Cerebellar nuclear complex (tissue), 1 donor: ENCODE results near the gene ADI1.
A peak's percentile ranks its signal among the peaks of the same experiment; 100 is the strongest.

ENCODE experiments used
- DNase-seq, 2 experiments: peaks; one replicate each; lab custom pipeline; 2025; lab: John Stamatoyannopoulos, UW

Gene ADI1, protein sequence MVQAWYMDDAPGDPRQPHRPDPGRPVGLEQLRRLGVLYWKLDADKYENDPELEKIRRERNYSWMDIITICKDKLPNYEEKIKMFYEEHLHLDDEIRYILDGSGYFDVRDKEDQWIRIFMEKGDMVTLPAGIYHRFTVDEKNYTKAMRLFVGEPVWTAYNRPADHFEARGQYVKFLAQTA

DNA sequence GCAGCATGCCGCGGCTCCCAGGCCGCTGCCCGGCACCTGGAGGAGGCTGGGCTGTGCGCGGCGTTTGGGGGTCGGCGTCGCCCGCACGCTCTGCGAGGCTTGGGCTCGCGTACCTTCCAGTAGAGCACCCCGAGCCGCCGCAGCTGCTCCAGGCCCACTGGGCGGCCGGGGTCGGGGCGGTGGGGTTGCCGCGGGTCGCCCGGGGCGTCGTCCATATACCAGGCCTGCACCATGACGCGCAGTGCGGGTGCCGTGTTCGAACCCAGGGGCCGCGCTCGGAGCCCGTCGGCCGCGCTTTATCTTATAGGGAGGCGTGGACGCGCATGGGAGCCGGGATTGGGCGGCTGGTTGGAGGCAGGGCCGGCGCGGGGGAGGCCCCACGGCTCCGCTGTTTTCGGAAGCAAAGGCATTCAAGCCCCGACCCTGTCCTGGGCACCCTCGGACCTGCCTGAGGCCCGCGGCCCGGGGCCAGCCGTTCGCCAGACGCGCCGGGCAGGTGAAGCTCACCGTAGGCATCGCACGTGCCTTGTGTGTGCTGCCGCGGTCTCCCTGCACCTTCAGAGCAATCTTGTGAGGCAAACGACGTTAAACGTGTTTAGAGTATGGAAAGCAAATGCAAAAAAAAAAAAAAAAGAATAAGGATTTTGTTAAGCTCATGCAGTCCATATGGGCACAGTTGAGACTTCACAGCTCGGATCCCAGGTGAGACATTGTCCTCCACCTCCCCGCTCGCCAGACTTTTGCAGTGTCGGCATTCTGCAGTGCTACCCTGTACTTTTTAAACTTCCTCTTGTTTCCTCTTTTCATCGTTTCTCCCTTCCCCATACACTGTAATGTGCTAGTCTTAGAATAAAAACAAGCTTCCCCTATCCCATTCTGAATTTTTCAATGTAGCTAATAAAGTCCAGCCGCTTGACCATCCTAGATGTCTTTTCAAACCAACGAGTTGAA lies at the start of gene ADI1:
Gene ADI1 (minus strand): TSS at position 277 of the 951 bp plus-strand sequence. CDS start 44 bp downstream, at position 233.
- peak in 1 of 2 experiments; percentile 12 for DNase-seq

DNA sequence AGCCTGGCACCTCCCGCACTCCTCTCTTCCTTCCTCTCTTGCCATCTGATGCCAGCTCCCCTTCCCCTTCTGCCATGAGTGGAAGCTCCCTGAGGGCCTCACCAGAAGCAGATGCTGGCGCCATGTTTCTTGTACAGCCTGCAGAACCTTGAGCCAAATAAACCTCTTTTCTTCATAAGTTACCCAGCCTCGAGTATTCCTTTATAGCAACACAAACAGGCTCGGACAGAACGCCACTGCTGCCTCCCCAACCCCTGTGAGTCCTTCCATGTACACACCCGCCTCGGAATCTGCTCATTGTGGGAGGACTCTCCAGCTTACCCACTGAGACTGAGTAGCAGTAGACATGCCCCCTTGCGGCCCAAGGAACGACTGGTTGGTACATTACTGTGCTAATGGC lies 47.5 kb upstream of the ADI1 start:
- DNase-seq: no peak

DNA sequence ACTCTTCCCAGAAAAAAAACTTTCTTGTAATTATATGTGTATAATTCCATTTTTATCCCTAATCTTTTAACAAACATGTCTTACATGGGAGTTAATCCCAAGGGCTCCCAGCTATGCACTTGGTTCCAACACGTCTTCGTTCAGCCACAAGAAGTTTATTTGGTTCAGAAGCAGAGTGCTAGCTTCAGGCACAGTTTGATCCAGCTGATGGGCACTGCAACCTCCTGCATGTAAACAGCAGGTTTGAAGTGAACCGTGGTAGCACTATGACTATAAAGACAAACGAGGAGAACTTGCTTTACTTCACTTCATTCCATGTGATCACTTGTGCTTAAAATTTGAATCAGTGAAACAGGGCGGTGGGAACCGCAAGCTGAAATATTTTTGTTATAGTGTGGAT lies 45.8 kb upstream of the ADI1 start:
- DNase-seq: no peak

DNA sequence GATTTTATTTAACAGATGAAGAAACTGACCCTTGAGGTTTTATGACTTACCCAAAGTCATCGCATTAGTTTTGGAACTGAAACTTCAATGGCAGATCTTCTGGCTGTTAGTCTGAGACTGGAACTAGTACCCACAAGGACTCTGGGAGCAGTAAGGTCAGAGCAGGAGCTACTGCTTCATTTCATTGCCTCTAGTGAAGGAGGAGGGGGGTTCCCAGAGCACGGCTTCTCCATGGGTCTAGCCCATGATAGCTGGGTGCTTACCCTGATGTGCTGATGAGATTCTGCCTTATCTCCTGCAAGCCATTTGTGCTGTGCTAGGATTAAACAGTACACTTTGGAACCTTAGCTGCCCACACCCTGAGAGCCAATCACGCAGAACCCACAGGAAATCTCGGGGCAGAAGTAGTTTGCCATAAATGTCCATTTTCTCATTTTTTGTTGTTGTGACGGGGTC lies 44.2 kb upstream of the ADI1 start:
- no peak for DNase-seq

DNA sequence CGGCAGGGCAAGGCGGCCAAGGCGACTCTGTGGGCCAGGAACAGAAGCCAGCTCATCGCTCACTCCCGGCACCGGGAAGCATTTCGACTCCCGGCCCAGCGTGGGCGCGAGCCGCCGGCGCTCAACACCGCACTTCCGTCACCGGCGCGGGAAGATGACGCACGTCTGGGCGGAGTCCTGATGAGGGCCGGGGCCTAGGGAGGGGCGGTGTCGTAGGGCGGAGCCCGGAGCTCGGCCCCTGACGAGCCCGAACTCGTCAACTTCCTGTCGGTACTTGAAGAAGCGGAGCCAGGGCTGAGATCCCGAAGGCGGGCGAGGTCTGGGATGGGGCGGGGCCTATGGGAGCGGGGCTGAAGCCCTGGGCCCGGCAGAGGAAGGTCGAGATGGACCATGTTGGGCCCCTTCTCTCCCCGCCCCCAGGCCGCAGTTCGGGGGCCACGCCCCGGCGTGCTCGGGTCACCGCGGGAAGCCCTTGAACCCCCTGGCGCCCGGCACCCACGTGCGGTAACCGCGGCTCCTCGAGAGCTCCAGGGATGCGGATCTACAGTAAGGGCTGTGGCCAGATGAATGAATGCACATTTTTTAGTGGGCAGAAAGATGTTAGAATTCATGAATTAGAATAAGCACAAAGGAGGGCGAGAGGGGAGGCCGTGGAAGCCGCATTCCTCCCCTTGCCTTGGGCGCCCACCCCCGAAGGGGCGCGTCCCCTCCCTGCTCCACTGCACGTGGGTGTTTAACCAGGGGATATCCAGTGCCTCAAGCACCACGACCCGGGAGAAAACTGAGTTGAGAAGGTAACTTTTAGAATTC lies 39.1 kb upstream of the ADI1 start, which contains the start of gene RNASEH1:
Gene RNASEH1 (minus strand): TSS at position 129 of the 810 bp plus-strand sequence. CDS start 73 bp downstream, at position 56.
- DNase-seq: peak; percentile 54 to 82

DNA sequence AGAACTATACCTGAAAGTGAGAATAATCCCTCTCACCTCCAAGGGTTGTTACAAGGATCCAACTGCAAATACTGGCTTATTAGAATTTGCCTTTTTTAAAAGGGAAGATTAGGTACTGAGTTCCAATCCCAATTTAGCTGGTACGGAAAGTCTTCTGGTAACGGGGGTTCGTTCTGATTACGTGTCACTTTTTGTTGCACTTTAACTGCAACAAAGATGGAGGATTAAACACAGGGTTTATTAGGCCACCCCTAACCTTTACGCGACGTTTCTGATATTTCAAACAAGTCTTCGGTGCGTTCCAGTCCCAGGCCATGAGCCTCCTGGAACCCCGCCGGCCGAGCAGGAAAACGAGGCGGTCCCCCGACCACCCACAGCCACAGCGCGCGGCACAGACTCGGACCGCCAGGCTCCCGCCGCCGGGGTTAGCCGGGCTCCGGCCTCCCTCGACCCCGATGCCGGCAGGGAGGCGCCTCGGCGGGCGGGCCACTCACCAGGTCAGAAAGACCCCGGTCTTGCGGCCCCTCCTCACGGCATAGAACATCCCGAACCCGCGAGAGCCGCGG lies 38.4 kb upstream of the ADI1 start:
- DNase-seq: no peak

DNA sequence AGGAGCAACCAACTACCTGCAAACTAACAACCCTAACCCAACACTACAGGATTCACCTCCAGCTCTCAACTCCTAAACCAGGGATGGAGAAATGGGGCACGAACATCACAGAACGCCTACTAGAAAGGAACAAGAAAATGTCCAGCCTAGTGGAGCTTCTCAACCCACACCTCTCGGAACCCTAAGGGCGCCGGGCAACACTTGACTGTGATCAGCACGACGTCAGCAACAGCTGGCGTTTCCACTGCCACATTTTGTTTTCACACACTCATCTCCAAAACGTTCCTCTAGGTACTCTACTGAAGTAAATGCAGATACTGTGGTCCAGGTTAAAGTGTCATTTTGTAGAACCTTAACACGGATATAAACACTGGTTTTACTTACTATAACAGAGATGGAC lies 34.6 kb upstream of the ADI1 start:
- no peak for DNase-seq

DNA sequence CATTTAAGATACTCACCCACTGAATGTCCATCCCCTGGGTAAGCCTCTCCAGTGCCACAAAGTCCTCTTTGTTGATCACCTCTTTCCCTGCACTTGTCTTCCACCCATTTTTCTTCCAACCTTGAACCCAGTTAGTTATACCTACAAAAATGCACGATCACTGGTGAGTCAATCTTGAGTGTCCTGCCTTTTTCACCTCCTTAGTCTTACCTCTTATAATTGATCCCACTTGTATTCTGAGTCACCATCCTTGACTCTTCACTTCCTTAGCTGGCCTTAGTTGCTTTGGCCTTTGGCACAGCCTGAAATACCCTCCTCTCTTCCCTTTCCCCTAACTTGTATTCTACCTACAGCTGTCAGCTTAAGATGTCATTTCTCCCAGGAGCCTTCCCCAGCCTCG lies 28.6 kb upstream of the ADI1 start:
- DNase-seq: no peak

DNA sequence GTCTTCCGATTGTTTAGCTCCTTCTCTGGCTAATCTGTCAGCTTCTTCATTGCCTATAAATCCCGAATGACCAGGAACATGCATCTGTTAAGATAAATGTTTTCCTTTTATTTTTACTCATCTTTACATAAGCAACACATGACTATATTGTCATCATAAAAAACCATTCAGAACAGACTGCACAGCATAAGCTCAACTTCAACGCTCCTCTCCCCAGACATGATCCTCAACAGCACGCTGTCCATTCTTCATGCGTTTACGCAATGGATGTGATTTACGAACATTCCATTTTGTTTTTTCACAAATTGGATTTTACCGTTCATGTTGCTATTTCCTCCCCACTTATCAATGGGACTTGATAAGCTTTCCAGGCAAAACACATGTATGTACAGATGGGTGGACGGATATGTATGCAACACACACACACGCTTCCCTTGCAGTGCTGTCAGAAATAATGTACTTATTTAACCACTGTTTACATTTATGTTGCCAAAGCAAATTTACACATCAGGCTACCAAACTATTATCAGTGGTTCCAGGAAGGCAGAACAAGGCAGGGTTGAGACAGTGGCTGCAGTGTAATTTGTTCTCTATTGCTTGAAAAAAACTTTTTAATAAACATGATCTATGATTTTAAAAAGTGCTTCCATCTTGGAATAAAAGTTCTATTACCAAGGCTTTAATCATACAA lies 26.6 kb upstream of the ADI1 start:
- no peak for DNase-seq

DNA sequence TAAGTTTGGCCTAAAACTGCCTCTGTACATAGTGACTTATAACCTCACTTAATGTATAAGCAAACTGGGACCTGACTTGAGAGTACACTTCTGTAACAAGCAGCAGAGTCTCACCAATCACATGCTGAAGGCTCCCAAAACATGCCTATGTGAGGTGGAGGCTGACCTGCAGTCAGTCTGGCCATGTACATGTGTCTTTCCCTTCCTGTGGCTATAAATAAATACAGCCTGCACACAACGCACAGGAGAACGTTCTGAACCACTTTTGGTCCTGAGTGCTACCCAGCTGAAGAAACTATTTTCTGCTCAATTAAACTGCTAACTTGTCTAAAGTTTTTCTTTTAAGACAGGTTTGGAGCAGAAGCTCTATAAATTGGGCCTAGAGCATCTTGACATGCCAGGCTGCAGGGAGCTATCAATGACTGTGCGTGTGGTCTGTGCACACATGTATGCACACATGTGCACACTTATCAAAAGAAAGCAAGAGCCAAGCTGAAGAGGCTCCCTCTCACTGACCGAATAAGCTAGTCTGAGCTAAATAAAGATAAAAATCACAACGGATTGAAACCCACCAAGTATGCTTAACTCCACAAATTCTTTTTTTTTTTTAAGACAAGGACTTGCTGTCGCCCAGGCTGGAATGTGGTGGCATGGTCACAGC lies 23.8 kb upstream of the ADI1 start:
- no peak for DNase-seq

DNA sequence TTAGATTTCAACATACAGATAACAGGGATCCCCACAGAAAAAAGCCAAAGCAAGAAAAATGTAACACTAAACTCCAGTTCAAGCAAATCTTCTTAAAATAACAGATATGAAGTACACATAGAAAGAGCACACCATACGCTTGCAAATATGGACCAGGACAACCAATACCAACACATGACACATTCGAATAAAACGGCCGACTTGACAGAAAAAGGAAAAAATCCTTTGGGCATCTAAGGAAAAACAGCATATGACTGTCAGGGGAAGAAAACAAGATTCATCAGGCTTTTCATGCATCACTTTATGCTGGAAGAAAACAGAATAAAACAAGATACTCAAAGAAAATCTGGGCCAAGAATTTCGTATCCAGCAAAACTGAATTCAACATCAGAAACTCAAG lies 22.8 kb upstream of the ADI1 start:
- DNase-seq: no peak

DNA sequence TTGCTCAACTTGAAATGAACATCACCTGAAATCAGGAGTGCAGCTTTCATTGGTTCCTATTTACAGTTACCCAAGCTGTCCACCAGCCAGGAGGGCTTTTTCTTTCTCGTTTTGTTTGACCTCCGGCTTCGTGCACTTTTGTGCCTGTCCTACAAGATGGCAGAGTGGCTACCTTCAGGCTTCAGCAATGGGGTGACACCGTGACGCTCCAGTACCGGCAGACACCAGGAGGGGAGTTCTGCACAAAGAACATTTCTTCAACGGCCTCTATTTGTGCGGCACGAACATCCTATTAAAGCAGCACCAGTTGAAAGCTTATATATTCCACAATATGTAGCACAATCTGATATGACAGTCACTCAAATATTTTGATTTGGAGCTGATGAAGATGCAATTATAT lies 20.5 kb upstream of the ADI1 start:
- no peak for DNase-seq

DNA sequence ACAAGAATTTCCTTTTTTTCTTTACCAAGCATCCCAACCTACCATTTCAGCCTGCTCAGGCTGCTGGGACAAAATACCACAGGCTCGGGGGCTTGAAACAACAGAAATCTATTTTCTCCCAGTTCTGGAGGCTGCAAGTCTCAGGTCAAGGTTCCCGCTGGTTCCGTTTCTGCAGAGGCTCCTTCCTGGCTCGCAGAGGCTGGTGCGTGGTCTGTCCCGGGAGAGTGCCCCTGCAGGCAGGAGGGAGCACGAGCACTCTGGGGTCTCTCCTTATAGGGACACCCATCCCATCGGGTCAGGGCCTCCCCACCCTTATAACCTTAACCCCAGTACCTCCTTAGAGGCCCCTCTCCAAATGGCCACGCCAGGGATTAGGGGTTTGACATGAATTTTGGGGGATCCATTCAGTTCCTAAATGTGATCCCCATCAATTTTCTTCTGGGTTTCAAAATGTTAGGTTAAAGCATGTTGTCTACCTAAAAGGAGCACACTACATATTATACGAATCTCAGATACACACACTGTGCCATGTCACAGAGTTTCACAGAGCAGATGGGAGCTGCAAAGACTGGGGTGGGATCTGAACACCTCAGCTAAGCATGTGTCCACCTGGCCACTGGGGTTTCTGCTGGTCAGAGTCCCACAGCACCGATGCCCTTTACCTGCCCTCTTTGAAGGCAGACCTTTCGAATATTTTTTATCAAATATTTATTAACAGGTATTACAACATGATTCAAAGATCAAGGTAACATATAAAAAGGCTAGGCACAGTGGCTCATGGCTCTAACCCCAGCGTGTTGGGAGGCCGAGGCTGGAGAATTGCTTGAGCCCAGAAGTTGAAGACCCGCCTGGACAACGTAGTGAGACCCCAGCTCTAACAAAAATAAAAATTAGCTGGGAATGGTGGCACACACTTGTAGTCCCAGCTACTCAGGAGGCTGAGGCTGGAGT lies 17.6 kb upstream of the ADI1 start:
- DNase-seq: no peak

DNA sequence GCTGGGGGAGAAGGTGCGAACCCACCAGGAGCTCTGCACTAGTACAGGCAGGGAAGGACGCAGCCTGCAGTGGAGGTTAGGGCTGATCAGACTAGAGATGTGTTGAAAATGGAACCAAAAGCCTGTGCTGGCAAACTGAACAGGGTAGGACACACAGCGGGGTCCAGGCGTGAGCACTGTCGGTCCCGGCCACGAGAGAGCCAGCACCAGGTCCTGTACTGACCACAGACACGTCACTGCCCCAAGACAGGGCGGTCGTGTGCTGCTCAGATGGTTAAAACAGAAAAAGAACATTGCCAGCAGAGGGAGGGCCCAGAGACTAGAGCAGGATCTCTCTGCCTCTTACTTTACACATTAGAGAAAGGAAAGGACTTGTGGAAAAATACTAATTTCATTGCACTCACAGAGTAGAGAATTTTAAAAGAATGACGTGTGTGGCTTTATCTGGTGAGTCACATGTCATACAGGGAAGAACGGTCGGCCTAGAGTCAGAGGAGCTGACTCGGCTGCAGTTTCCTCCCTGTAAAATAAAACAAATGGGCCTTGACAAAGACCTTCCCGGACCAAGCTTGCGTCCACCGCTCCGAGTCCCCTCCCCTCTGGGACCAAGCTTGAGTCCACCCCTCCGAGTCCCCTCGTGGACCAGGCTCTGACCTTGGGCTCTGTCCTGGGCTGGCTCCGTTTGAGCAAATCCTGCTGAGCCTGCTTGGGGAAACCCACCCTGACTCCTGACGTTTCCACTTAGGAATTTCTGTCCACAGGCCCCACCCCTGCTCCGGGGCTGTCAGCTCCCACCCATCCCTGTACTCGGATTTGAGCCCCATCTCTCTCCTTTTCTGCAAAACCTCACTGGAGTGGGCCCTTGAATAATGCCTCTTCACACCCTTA lies 16.7 kb upstream of the ADI1 start:
- no peak for DNase-seq

DNA sequence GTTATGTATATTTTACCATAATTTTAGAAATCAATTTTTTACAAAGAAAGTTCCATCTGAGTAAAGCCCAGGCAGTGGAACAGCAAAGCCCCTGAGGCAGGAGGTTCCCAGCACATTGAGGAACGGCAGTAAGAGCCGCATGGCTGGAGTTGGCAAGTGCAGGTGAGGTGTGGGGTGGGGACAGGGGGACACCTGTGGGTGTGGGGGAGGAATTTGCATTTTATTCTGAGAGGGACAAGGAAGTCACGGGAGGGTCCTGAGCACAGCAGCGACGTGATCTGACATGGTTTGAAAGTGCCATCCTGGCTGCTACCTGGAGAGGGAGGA lies 16.1 kb upstream of the ADI1 start:
- no peak for DNase-seq

DNA sequence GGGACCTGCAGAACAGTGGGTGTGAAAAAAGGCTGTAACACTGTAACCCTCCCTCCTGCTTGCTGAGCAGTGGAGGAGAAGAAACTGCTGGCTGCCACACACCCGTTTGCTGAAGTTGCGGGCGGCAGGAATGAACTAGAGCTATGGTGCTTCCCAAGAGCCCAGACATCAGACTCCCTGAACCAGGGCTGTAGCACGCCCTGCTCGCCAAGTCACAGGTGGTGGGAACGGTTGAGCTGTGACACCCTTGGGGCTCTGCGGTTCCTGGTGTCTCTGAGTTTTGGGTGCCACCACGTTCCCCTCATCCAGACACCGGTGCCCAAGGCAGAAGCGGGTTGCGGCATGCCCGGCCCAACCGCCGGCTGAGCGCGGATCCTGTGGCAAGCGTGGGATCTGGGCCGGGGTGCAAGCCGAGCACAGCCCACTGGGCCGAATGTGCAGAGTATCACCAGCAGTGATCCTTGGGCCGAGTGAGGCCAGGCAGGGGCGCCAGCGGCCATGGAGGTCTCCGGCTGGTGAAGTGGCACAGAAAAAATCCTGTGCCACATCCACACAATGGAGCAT lies 15.0 kb upstream of the ADI1 start:
- no peak for DNase-seq

DNA sequence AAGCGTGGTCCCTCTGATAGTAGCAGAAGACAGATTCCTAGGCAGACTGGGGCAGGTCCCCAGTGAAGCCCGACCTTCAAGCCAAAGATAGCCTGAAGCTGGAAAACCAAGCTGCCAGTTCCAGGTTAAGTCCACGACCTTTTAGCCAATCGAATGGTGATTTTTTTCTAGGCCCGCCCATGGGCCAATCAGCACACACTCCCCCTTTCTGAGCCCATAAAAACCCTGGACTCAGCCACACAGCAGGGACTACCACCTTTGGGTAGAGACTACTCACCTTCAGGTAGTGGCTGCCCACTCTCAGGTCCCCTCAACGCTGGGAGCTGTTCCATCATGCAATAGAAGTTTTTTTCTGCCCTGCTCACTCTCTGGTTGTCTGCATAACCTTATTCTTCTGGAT lies 14.5 kb upstream of the ADI1 start:
- DNase-seq: no peak

DNA sequence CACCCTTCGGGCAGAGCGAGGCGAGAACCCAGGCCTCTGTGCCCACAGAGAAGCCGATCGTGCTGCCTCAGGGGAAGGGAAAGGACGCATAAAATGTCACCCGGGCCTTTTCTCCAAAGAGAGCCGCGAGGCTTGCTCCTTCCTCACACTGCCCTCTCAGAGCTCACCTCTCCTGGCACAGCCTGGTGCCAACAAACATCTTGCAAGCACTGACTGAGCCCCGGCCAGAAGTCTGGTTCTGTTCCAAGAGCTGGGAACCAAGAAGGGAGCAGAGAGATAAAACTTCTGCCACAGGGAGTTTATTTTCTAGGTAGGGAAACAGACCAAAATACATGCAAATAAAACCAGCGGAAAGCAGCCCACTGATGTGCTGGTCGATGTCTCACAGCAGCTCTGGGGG lies 13.6 kb upstream of the ADI1 start:
- DNase-seq: no peak
